Fibroblast of skin of scalp (primary cell): ENCODE measurements around the gene TK1. TPM values are rescaled to one million over a fixed set of nuclear protein-coding genes. Genes with fewer than 3 reads are reported as not detected.
"Not testable (repeated sequence)": the region's sequence is repeated elsewhere in the genome, so short reads cannot be mapped to it uniquely, and the experiment has no call there.

Experiments used
- DNase-seq: peaks from one replicate; pipeline ENCODE4 v3.0.0-alpha.2; 2013
- polyA plus RNA-seq, 2 experiments: library from polyadenylated mRNA; unstranded; fragments of 120-200 nt; gene quantifications; one replicate each; pipeline ENCODE4 v1.2.1, GENCODE V29; 2013; ENCODE audit not compliant: insufficient read length in 2 of 2

TK1 gene, protein sequence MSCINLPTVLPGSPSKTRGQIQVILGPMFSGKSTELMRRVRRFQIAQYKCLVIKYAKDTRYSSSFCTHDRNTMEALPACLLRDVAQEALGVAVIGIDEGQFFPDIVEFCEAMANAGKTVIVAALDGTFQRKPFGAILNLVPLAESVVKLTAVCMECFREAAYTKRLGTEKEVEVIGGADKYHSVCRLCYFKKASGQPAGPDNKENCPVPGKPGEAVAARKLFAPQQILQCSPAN
- 93.3 TPM for polyA plus RNA-seq (2013, experiment 1 of 2; ENCODE audit: insufficient read length)
- 76.0 TPM for polyA plus RNA-seq (2013, experiment 2 of 2; ENCODE audit: insufficient read length)

DNA sequence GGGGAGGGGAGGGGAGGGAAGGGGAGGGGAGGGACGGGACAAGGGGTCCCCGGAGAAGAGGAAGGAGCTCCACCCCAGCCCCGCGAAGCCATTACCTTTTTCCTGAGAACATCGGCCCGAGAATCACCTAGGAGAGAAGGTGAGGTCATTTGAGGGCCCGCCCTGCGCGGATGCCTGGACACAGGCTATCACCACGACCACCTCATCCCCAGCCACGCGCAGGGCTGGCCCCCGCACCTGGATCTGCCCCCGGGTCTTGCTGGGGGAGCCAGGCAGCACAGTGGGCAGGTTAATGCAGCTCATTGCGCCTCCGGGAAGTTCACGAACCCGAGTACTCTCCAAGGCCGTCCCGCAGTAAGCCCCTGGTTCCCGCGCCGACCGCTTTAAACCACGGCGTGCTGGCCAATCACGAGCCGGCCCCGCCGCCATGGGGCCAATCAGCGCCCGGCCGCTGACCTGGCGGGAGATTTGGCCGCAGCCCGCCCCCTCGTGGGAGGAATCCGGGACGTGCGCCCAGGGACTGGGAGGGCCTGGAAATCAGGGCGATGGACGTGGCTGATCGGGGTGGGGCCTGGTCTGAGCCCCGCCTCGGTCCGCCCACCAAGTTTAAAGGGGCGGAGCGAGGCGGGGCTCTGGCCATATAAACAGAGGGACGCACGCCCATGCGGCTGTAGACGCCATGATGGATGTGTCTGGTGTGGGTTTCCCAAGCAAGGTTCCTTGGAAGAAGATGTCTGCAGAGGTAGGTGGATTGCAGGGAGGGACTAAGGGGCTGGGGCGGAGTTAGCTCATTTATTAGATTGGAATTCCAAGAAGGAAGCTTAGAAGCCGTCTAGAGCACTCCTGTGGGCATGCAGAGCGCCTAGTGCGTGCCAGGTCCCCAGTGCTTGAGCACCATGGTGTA, at the start of gene TK1, which contains the start of gene AFMID:
TSS of gene TK1 (minus strand) at position 361 of the 904 bp plus-strand sequence. CDS start at position 303, 58 bp downstream.
TSS of gene AFMID (plus strand) at position 671 of the 904 bp plus-strand sequence. CDS start at position 680, 9 bp downstream.
- DNase-seq, result peak; percentile 97

GRCh38 chr17:78235885-78236284, 49.0 kb upstream of the TK1 start:
- no peak for DNase-seq

- DNase-seq, result not testable (repeated sequence)
Observed at GRCh38 chr17:78235022-78235421, 48.2 kb upstream of the TK1 start.

- no peak for DNase-seq
Observed at GRCh38 chr17:78234261-78234865, 47.5 kb upstream of the TK1 start.

GRCh38 chr17:78233678-78234077, 46.8 kb upstream of the TK1 start:
- DNase-seq, result no peak

- DNase-seq, result no peak
Observed at GRCh38 chr17:78232859-78233173, 46.0 kb upstream of the TK1 start.

DNA sequence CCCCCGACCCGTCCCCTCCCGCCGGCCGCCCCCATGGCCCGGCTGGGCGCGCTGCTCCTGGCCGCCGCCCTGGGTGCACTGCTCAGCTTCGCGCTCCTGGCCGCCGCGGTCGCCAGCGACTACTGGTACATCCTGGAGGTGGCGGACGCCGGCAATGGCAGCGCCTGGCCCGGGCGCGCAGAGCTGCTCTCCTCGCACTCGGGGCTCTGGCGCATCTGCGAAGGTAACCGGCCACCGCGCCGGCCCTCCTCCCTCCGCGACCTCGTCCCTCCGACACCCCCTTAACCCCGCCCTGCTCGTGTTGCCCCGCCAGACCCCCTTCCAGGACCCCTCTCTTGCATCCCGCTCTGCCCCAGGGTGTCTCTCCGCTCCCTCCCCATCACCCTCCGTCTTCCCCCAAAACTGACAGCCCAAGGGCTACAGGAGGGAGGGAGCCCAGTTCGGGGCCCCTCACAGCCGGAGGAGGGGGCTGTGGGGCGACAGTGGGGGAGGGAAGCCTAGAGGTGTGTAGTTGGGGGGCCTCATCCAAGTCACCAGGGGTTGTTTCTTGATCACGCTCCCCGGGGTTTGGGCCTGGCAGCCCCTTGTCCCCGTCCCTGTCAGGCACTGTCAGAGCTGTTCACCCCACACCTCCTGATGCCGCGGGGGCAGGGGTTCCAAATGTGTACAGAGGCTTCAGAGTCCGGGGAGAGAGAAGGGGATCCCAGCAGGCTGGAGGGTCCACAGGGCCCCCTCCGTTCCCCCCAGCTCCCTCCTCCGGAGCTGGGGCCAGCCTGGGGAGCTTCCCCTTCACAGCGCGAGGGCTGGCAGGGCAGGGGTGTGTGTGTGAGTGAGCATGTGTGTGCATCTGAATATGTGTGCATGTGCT, 45.4 kb upstream of the TK1 start:
- DNase-seq, result no peak

GRCh38 chr17:78230996-78231935, 44.4 kb upstream of the TK1 start, which contains the start of gene TMEM235:
TSS of gene TMEM235 (plus strand) at chr17:78231631. CDS start at chr17:78232024, 393 bp downstream.
- no peak for DNase-seq

DNA sequence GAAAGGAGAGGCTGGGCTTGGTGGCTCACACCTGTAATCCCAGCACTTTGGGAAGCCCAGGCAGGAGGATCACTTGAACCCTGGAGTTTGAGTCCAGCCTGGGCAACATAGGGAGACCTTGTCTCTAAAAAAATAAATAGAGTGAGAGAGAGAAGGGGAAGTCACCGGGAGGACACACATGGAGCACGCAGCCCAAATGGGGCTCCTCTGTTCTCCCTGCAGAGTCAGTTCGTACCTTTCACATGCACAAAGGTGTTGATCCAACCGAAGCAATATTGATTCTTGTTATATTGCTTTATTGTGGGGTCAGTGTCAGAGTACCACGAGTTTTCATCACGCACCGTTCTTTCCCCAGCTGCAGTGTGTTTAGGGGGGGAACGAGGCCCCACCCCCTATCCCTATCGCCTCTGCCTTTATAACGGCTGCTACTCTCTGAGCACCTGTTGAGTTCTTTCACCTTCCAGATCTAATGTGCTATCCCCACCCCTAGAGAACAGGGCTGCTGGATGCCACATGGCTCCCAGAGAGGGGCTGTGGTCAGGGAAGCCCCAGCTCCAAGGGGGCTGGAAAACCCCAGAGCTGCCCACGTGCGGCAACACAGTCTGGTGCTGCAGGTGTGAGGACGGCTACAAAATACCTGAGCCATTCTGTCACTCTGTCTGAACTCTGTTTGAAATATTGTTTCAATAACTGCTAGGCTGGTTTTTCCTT, 43.6 kb upstream of the TK1 start:
- DNase-seq, result no peak

- DNase-seq, result no peak
Observed at GRCh38 chr17:78228176-78228575, 41.3 kb upstream of the TK1 start.

GRCh38 chr17:78227455-78227916, 40.6 kb upstream of the TK1 start:
- peak; percentile 17 for DNase-seq

- no peak for DNase-seq
Observed at GRCh38 chr17:78226759-78227454, 40.1 kb upstream of the TK1 start.

- DNase-seq, result no peak
Observed at GRCh38 chr17:78226055-78226758, 39.4 kb upstream of the TK1 start.

DNA sequence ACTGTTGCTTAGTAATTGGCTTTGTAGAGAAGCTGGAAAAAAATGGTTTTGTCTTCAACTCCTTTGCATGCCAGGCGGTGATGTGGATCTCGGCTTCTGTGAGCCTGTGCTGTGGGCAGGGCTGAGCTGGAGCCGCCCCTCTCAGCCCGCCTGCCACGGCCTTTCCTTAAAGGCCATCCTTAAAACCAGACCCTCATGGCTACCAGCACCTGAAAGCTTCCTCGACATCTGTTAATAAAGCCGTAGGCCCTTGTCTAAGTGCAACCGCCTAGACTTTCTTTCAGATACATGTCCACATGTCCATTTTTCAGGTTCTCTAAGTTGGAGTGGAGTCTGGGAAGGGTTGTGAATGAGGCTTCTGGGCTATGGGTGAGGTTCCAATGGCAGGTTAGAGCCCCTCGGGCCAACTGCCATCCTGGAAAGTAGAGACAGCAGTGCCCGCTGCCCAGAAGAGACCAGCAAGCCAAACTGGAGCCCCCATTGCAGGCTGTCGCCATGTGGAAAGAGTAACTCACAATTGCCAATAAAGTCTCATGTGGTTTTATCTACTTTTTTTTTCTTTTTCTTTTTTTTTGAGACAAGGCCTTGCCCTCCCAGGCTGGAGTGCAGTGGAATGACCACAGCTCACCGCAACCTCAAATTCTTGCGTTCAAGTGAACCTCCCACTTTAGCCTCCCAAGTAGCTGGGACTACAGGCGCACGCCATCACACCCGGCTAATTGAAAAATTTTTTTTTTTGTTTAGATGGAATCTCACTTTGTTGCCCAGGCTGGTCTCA, 38.4 kb upstream of the TK1 start:
- no peak for DNase-seq

- no peak for DNase-seq
Observed at GRCh38 chr17:78224231-78225087, 37.6 kb upstream of the TK1 start.

- no peak for DNase-seq
Observed at GRCh38 chr17:78223765-78224164, 36.9 kb upstream of the TK1 start.

DNA sequence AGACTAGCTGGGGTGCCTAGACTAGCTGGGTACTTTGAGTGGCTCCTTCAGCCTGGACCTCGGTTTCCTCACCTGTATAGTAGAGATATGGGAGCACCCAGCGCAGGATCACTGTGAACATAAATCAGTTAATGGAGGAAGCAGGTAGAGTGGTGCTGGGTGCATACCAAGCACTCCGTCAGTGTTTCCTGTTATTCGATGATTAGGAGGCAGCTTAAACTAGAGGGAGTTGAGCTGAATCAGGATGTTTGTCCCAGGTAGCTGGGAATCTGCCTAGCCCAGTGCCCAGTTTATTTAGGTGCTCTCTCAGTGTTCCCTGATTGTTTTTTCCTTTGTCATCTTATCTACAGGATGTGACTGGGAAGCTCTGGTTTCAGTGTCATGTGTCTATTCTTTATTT, 36.2 kb upstream of the TK1 start:
- no peak for DNase-seq
